GM23248 (cell line): ENCODE data around the gene C9orf85. TPM values are rescaled to one million over a fixed set of nuclear protein-coding genes. Genes with fewer than 3 reads are reported as not detected.
"Not testable (repeated sequence)": the region's sequence is repeated elsewhere in the genome, so short reads cannot be mapped to it uniquely, and the experiment has no call there.

ENCODE experiments used
- DNase-seq: peaks from one replicate; pipeline ENCODE4 v3.0.0-alpha.2; 2015
- H2AFZ ChIP-seq: fragments of 200-600 bp; sonication (generic); 2 replicates; pipeline ENCODE4 v1.6.1; 2016; ENCODE audit warnings: antibody characterized with exemption
- H3F3A ChIP-seq: fragments of 200-600 bp; sonication (generic); 2 replicates; pipeline ENCODE4 v1.6.1; 2016; ENCODE audit warnings: mild to moderate bottlenecking, antibody characterized with exemption, mixed run types; ENCODE audit not compliant: insufficient read depth
- H3K27ac ChIP-seq: fragments of 200-600 bp; sonication (generic); 2 replicates; pipeline ENCODE4 v1.5.1; 2016; ENCODE audit warnings: mild to moderate bottlenecking
- H3K27me3 ChIP-seq: fragments of 200-600 bp; sonication (generic); replicated peaks from 2 replicates; pipeline ENCODE4 v1.6.1; 2016; ENCODE audit warnings: mild to moderate bottlenecking; ENCODE audit not compliant: insufficient read depth
- H3K36me3 ChIP-seq: fragments of 200-600 bp; sonication (generic); 2 replicates; pipeline ENCODE4 v1.6.1; 2016; ENCODE audit warnings: low read depth, mild to moderate bottlenecking
- H3K4me1 ChIP-seq: fragments of 200-600 bp; sonication (generic); 2 replicates; pipeline ENCODE4 v1.6.1; 2016; ENCODE audit warnings: mild to moderate bottlenecking; ENCODE audit not compliant: insufficient read depth
- H3K4me2 ChIP-seq: fragments of 200-600 bp; sonication (generic); one replicate; pipeline ENCODE4 v1.6.1; 2016; ENCODE audit warnings: mild to moderate bottlenecking; ENCODE audit not compliant: unreplicated experiment
- H3K4me3 ChIP-seq: fragments of 200-600 bp; sonication (generic); 2 replicates; pipeline ENCODE4 v1.5.1; 2016; ENCODE audit warnings: mild to moderate bottlenecking
- H3K79me2 ChIP-seq: fragments of 200-600 bp; sonication (generic); 2 replicates; pipeline ENCODE4 v1.6.1; 2016; ENCODE audit warnings: mild to moderate bottlenecking; ENCODE audit not compliant: insufficient read depth
- H3K9ac ChIP-seq: fragments of 200-600 bp; sonication (generic); 2 replicates; pipeline ENCODE4 v1.6.1; 2016; ENCODE audit warnings: mild to moderate bottlenecking
- H3K9me2 ChIP-seq: fragments of 200-600 bp; sonication (generic); 2 replicates; pipeline ENCODE4 v1.6.1; 2016; ENCODE audit warnings: mixed run types, mild to moderate bottlenecking, moderate library complexity; ENCODE audit not compliant: insufficient read depth
- H3K9me3 ChIP-seq: fragments of 200-600 bp; sonication (generic); one replicate; pipeline ENCODE4 v1.6.1; 2017; ENCODE audit warnings: low read depth
- H4K20me1 ChIP-seq: fragments of 200-600 bp; sonication (generic); 2 replicates; pipeline ENCODE4 v1.6.0; 2016; ENCODE audit not compliant: insufficient read depth
- EZH2 ChIP-seq: fragments of 200-600 bp; sonication (generic); IDR thresholded peaks from 2 replicates; pipeline ENCODE4 v1.6.1; 2018; ENCODE audit warnings: antibody characterized with exemption, mild to moderate bottlenecking; ENCODE audit not compliant: insufficient read depth, poor library complexity, severe bottlenecking
- EZH2phosphoT487 ChIP-seq: fragments of 200-600 bp; sonication (generic); IDR thresholded peaks from 2 replicates; pipeline ENCODE4 v1.6.1; 2018; ENCODE audit warnings: antibody characterized with exemption, moderate library complexity, mild to moderate bottlenecking, low read depth; ENCODE audit not compliant: insufficient read depth
- WGBS, 2 experiments: methylation state at CpG; one replicate each; pipeline ENCODE4 v1.1.6; 2015 to 2017; ENCODE audit warnings: low lambda C conversion rate in 2 of 2, low coverage in 1 of 2; ENCODE audit errors: missing lambda C conversion rate in 2 of 2; 5-methylcytosine and 5-hydroxymethylcytosine counted together
- in situ Hi-C: fragments of 300-500 bp; cut with MboI; formaldehyde crosslinking; loops from 2 replicates; pipeline ENCODE4 v1.15.0; 2020
- polyA plus RNA-seq: library from polyadenylated mRNA; unstranded; fragments of >200 nt; fragmentation: Nextera tagmentation; extraction: Ambion mirVana; gene quantifications from 2 replicates; pipeline ENCODE4 v1.2.1, GENCODE V29; 2016
- total RNA-seq: library from RNA; depleted of rRNA; stranded (reverse); fragments of >200 nt; shearing (Covaris generic); gene quantifications from 2 replicates; pipeline ENCODE4 v1.2.3, GENCODE V29; 2014

C9orf85 gene
- total and polyA plus RNA-seq, 2 experiments from 2014 or later = 11.8 to 16.3 TPM

GRCh38 chr9:71955300-71955915 is 44.0 kb downstream of the C9orf85 start:
- no peak for DNase-seq
- H2AFZ ChIP-seq = no peak overlapping the region
- no peaks in the 10 kb centered on the region for H3K9me2 ChIP-seq
- no peak for TF ChIP-seq EZH2
- no peak for TF ChIP-seq EZH2phosphoT487
- H3K27me3 ChIP-seq = no peaks in the 10 kb centered on the region
- H3K4me3 ChIP-seq = no peak overlapping the region
- H3K27ac ChIP-seq = no peak overlapping the region
- H3K4me2 ChIP-seq = no peak overlapping the region
- WGBS, 2 experiments = 88 to 95% methylated on average over 1 of the region's 1 CpG
- H3F3A ChIP-seq = no peaks in the 10 kb centered on the region
- H3K9me3 ChIP-seq = no peaks in the 10 kb centered on the region
- no peak overlapping the region for H3K9ac ChIP-seq
- in situ Hi-C loops = no loop called here
- H3K4me1 ChIP-seq = no peaks in the 10 kb centered on the region
- H4K20me1 ChIP-seq = no peaks in the 10 kb centered on the region
- no peaks in the 10 kb centered on the region for H3K79me2 ChIP-seq
- H3K36me3 ChIP-seq = no peaks in the 10 kb centered on the region

- no peak for DNase-seq
- TF ChIP-seq EZH2 = no peak
- TF ChIP-seq EZH2phosphoT487 = no peak
- Histone ChIP-seq H3K4me3 (no peak overlapping the region), H3K36me3 (no peaks in the 10 kb centered on the region), H3K9me2 (no peaks in the 10 kb centered on the region), H3K9ac (no peak overlapping the region), H3K27ac (no peak overlapping the region), H3K9me3 (no peaks in the 10 kb centered on the region), H3K27me3 (no peaks in the 10 kb centered on the region), H2AFZ (no peak overlapping the region), H3K79me2 (no peaks in the 10 kb centered on the region), H3F3A (no peaks in the 10 kb centered on the region), H4K20me1 (no peaks in the 10 kb centered on the region), H3K4me2 (no peak overlapping the region), H3K4me1 (no peaks in the 10 kb centered on the region)
- in situ Hi-C loops = no loop called here
- 97 to 99% methylated on average over 4 of the region's 4 CpGs for WGBS, 2 experiments
Observed at GRCh38 chr9:71962328-71962727, 50.9 kb downstream of the C9orf85 start.

- H3K27me3 ChIP-seq, H4K20me1 ChIP-seq, H3F3A ChIP-seq, H3K4me2 ChIP-seq, H3K9me3 ChIP-seq, H3K79me2 ChIP-seq, H3K9ac ChIP-seq, H3K4me3 ChIP-seq, H2AFZ ChIP-seq, H3K27ac ChIP-seq, in situ Hi-C loops, H3K36me3 ChIP-seq, H3K4me1 ChIP-seq, H3K9me2 ChIP-seq, DNase-seq: not testable (repeated sequence)
- 90 to 91% methylated on average over 15 to 23 of the region's 29 CpGs for WGBS, 2 experiments
Observed at GRCh38 chr9:71963471-71963996, 52.1 kb downstream of the C9orf85 start.

- Histone ChIP-seq H3K36me3 (peaks cover 7% of the 10 kb centered on the region; the same call in 1 of the 2 replicates), H3K9me3 (no peaks in the 10 kb centered on the region), H3K79me2 (peaks cover 18% of the 10 kb centered on the region; the same call in 1 of the 2 replicates), H3K9me2 (no peaks in the 10 kb centered on the region), H3K4me2 (no peak overlapping the region), H3K4me3 (no peak overlapping the region), H3K9ac (no peak overlapping the region), H3K27ac (no peak overlapping the region), H2AFZ (no peak overlapping the region), H3F3A (no peaks in the 10 kb centered on the region), H3K4me1 (no peaks in the 10 kb centered on the region), H4K20me1 (no peaks in the 10 kb centered on the region), H3K27me3 (no peaks in the 10 kb centered on the region)
- TF ChIP-seq EZH2phosphoT487 (no peak), EZH2 (no peak)
- WGBS, 2 experiments = 93 to 95% methylated on average over 1 of the region's 1 CpG
- in situ Hi-C loops = no loop called here
- no peak for DNase-seq
Observed at GRCh38 chr9:71965403-71965802, 54.0 kb downstream of the C9orf85 start.

GRCh38 chr9:71966601-71967000 is 55.2 kb downstream of the C9orf85 start:
- H4K20me1 ChIP-seq = no peaks in the 10 kb centered on the region
- H3K9me2 ChIP-seq = no peaks in the 10 kb centered on the region
- H3F3A ChIP-seq = no peaks in the 10 kb centered on the region
- H3K27ac ChIP-seq = no peak overlapping the region
- H3K36me3 ChIP-seq = peaks cover 7% of the 10 kb centered on the region; the same call in 1 of the 2 replicates
- no peaks in the 10 kb centered on the region for H3K4me1 ChIP-seq
- 68 to 76% methylated on average over 5 of the region's 5 CpGs for WGBS, 2 experiments
- H3K27me3 ChIP-seq = no peaks in the 10 kb centered on the region
- H3K79me2 ChIP-seq = peaks cover 20% of the 10 kb centered on the region; the same call in 1 of the 2 replicates
- in situ Hi-C loops = no loop called here
- no peak for TF ChIP-seq EZH2phosphoT487
- TF ChIP-seq EZH2 = no peak
- H3K9ac ChIP-seq = no peak overlapping the region
- no peak for DNase-seq
- no peaks in the 10 kb centered on the region for H3K9me3 ChIP-seq
- no peak overlapping the region for H3K4me3 ChIP-seq
- H3K4me2 ChIP-seq = no peak overlapping the region
- no peak overlapping the region for H2AFZ ChIP-seq
